Measurements from ENCODE around the gene PODXL2. TPM values are rescaled to one million over a fixed set of nuclear protein-coding genes. Genes with fewer than 3 reads are reported as not detected.

Gene PODXL2
- total RNA-seq, 1 experiment from 2014 or later = 33.6 TPM

DNA sequence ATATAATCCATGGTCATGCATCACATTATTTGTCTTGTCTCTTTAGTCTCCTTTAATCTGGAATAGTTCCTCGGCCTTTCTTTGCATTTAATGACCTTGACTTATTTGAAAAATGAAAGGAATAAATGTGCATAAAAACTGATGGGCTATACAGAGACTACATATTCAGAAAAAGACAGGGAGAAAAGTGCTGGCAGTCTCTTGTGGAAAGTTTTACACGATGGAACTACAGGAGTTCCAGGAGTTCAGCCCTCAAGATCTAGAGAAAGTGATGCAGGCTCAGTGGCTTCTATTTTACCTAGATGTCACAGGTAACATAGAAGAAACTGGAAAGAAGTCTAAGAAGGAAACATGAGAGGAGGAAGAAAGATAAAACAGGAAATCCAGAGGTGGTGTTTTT is 36.2 kb downstream of the PODXL2 start (continued):
- TF ChIP-seq, protein P1, sequence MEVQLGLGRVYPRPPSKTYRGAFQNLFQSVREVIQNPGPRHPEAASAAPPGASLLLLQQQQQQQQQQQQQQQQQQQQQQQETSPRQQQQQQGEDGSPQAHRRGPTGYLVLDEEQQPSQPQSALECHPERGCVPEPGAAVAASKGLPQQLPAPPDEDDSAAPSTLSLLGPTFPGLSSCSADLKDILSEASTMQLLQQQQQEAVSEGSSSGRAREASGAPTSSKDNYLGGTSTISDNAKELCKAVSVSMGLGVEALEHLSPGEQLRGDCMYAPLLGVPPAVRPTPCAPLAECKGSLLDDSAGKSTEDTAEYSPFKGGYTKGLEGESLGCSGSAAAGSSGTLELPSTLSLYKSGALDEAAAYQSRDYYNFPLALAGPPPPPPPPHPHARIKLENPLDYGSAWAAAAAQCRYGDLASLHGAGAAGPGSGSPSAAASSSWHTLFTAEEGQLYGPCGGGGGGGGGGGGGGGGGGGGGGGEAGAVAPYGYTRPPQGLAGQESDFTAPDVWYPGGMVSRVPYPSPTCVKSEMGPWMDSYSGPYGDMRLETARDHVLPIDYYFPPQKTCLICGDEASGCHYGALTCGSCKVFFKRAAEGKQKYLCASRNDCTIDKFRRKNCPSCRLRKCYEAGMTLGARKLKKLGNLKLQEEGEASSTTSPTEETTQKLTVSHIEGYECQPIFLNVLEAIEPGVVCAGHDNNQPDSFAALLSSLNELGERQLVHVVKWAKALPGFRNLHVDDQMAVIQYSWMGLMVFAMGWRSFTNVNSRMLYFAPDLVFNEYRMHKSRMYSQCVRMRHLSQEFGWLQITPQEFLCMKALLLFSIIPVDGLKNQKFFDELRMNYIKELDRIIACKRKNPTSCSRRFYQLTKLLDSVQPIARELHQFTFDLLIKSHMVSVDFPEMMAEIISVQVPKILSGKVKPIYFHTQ (CRISPR knock-in tag; IDR thresholded peaks at IDR 0.05) = no peak
- TF ChIP-seq FOXP1 (CRISPR knock-in tag; IDR thresholded peaks at IDR 0.05; ENCODE audit: borderline replicate concordance) (no peak), KAT7 (CRISPR knock-in tag; IDR thresholded peaks at IDR 0.05; ENCODE audit: borderline replicate concordance) (no peak)
- TF ChIP-seq, protein P2, sequence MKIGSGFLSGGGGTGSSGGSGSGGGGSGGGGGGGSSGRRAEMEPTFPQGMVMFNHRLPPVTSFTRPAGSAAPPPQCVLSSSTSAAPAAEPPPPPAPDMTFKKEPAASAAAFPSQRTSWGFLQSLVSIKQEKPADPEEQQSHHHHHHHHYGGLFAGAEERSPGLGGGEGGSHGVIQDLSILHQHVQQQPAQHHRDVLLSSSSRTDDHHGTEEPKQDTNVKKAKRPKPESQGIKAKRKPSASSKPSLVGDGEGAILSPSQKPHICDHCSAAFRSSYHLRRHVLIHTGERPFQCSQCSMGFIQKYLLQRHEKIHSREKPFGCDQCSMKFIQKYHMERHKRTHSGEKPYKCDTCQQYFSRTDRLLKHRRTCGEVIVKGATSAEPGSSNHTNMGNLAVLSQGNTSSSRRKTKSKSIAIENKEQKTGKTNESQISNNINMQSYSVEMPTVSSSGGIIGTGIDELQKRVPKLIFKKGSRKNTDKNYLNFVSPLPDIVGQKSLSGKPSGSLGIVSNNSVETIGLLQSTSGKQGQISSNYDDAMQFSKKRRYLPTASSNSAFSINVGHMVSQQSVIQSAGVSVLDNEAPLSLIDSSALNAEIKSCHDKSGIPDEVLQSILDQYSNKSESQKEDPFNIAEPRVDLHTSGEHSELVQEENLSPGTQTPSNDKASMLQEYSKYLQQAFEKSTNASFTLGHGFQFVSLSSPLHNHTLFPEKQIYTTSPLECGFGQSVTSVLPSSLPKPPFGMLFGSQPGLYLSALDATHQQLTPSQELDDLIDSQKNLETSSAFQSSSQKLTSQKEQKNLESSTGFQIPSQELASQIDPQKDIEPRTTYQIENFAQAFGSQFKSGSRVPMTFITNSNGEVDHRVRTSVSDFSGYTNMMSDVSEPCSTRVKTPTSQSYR (CRISPR knock-in tag; IDR thresholded peaks at IDR 0.05) = no peak
- TF ChIP-seq, protein P3, sequence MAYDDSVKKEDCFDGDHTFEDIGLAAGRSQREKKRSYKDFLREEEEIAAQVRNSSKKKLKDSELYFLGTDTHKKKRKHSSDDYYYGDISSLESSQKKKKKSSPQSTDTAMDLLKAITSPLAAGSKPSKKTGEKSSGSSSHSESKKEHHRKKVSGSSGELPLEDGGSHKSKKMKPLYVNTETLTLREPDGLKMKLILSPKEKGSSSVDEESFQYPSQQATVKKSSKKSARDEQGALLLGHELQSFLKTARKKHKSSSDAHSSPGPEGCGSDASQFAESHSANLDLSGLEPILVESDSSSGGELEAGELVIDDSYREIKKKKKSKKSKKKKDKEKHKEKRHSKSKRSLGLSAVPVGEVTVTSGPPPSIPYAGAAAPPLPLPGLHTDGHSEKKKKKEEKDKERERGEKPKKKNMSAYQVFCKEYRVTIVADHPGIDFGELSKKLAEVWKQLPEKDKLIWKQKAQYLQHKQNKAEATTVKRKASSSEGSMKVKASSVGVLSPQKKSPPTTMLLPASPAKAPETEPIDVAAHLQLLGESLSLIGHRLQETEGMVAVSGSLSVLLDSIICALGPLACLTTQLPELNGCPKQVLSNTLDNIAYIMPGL (CRISPR knock-in tag; IDR thresholded peaks at IDR 0.05) = no peak
- TF ChIP-seq, protein P4, sequence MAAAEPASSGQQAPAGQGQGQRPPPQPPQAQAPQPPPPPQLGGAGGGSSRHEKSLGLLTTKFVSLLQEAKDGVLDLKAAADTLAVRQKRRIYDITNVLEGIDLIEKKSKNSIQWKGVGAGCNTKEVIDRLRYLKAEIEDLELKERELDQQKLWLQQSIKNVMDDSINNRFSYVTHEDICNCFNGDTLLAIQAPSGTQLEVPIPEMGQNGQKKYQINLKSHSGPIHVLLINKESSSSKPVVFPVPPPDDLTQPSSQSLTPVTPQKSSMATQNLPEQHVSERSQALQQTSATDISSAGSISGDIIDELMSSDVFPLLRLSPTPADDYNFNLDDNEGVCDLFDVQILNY (CRISPR knock-in tag; IDR thresholded peaks at IDR 0.05) = no peak
- TF ChIP-seq, protein P5, sequence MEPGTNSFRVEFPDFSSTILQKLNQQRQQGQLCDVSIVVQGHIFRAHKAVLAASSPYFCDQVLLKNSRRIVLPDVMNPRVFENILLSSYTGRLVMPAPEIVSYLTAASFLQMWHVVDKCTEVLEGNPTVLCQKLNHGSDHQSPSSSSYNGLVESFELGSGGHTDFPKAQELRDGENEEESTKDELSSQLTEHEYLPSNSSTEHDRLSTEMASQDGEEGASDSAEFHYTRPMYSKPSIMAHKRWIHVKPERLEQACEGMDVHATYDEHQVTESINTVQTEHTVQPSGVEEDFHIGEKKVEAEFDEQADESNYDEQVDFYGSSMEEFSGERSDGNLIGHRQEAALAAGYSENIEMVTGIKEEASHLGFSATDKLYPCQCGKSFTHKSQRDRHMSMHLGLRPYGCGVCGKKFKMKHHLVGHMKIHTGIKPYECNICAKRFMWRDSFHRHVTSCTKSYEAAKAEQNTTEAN (CRISPR knock-in tag; IDR thresholded peaks at IDR 0.05) = no peak

DNA sequence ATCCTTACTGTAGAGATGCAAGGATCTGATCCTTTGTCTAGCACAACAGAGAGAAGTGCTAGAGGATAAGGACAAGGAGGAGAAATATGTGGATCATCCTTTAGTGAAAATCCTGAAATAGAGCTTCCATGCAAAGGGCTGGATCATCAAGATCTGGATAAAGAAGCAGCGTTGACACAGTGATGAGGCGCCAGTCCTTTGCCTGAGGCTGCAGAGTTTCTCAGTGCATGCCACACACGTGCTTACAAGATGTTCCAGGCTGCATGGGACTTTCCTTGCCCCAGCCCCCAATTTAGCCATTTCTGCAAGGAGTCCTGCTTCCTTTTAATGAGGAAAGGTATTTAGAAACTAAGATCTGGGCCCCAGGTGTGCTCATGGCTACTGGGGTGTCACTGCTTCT is 36.6 kb downstream of the PODXL2 start:
- H3K27me3 Mint-ChIP-seq (ENCODE audit: low read depth) = no peaks in the 10 kb centered on the region
- H3K4me1 Mint-ChIP-seq = no peaks in the 10 kb centered on the region
- ChIA-PET CTCF (no interaction called here), POLR2A (no interaction called here)
- no peak overlapping the region for H3K4me3 Mint-ChIP-seq
- H3K27ac Mint-ChIP-seq = no peak overlapping the region
- no peak for DNase-seq (ENCODE audit: low spot score)
- ATAC-seq = no peak
- peaks cover 18% of the 10 kb centered on the region for H3K36me3 Mint-ChIP-seq
- peaks cover 8% of the 10 kb centered on the region for H3K9me3 Mint-ChIP-seq
- TF ChIP-seq NR2C2 (CRISPR knock-in tag; IDR thresholded peaks at IDR 0.05) = no peak
- TF ChIP-seq, protein P6, sequence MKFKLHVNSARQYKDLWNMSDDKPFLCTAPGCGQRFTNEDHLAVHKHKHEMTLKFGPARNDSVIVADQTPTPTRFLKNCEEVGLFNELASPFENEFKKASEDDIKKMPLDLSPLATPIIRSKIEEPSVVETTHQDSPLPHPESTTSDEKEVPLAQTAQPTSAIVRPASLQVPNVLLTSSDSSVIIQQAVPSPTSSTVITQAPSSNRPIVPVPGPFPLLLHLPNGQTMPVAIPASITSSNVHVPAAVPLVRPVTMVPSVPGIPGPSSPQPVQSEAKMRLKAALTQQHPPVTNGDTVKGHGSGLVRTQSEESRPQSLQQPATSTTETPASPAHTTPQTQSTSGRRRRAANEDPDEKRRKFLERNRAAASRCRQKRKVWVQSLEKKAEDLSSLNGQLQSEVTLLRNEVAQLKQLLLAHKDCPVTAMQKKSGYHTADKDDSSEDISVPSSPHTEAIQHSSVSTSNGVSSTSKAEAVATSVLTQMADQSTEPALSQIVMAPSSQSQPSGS (CRISPR knock-in tag; IDR thresholded peaks at IDR 0.05; ENCODE audit: borderline replicate concordance, low read depth) = no peak
- no peak for TF ChIP-seq ZNF317 (CRISPR knock-in tag; IDR thresholded peaks at IDR 0.05; ENCODE audit: borderline replicate concordance, low read depth)
- no peak for TF ChIP-seq MXD4 (CRISPR knock-in tag; IDR thresholded peaks at IDR 0.05; ENCODE audit: borderline replicate concordance)
- TF ChIP-seq ZNF219 (CRISPR knock-in tag; IDR thresholded peaks at IDR 0.05; ENCODE audit: borderline replicate concordance) = no peak
- TF ChIP-seq OVOL2 (CRISPR knock-in tag; IDR thresholded peaks at IDR 0.05; ENCODE audit: borderline replicate concordance) = no peak
- no peak for TF ChIP-seq GABPB1 (CRISPR knock-in tag; IDR thresholded peaks at IDR 0.05)
- TF ChIP-seq FOXP1 (CRISPR knock-in tag; IDR thresholded peaks at IDR 0.05; ENCODE audit: borderline replicate concordance) = no peak
- TF ChIP-seq ATF1 (CRISPR knock-in tag; IDR thresholded peaks at IDR 0.05) = no peak
- TF ChIP-seq, protein P7, sequence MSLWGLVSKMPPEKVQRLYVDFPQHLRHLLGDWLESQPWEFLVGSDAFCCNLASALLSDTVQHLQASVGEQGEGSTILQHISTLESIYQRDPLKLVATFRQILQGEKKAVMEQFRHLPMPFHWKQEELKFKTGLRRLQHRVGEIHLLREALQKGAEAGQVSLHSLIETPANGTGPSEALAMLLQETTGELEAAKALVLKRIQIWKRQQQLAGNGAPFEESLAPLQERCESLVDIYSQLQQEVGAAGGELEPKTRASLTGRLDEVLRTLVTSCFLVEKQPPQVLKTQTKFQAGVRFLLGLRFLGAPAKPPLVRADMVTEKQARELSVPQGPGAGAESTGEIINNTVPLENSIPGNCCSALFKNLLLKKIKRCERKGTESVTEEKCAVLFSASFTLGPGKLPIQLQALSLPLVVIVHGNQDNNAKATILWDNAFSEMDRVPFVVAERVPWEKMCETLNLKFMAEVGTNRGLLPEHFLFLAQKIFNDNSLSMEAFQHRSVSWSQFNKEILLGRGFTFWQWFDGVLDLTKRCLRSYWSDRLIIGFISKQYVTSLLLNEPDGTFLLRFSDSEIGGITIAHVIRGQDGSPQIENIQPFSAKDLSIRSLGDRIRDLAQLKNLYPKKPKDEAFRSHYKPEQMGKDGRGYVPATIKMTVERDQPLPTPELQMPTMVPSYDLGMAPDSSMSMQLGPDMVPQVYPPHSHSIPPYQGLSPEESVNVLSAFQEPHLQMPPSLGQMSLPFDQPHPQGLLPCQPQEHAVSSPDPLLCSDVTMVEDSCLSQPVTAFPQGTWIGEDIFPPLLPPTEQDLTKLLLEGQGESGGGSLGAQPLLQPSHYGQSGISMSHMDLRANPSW (CRISPR knock-in tag; conservative IDR thresholded peaks at IDR 0.05; ENCODE audit: low read depth) = no peak
- TF ChIP-seq, protein P8, sequence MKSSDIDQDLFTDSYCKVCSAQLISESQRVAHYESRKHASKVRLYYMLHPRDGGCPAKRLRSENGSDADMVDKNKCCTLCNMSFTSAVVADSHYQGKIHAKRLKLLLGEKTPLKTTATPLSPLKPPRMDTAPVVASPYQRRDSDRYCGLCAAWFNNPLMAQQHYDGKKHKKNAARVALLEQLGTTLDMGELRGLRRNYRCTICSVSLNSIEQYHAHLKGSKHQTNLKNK (CRISPR knock-in tag; IDR thresholded peaks at IDR 0.05) = no peak
- no peak for TF ChIP-seq ZNF121 (CRISPR knock-in tag; IDR thresholded peaks at IDR 0.05)
- TF ChIP-seq, protein P9, sequence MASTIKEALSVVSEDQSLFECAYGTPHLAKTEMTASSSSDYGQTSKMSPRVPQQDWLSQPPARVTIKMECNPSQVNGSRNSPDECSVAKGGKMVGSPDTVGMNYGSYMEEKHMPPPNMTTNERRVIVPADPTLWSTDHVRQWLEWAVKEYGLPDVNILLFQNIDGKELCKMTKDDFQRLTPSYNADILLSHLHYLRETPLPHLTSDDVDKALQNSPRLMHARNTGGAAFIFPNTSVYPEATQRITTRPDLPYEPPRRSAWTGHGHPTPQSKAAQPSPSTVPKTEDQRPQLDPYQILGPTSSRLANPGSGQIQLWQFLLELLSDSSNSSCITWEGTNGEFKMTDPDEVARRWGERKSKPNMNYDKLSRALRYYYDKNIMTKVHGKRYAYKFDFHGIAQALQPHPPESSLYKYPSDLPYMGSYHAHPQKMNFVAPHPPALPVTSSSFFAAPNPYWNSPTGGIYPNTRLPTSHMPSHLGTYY (CRISPR knock-in tag; IDR thresholded peaks at IDR 0.05) = no peak
